SH-SY5Y (cell line): ENCODE data around the gene SLC5A5.

Source experiments
- GATA2 ChIP-seq: IDR thresholded peaks from 2 replicates; pipeline ENCODE4 v1.6.1; 2011; ENCODE audit warnings: mild to moderate bottlenecking, low read depth, low read length
- GATA3 ChIP-seq: IDR thresholded peaks from 2 replicates; pipeline ENCODE4 v1.6.1; 2011; ENCODE audit warnings: low read depth, mild to moderate bottlenecking, low read length, moderate library complexity

DNA sequence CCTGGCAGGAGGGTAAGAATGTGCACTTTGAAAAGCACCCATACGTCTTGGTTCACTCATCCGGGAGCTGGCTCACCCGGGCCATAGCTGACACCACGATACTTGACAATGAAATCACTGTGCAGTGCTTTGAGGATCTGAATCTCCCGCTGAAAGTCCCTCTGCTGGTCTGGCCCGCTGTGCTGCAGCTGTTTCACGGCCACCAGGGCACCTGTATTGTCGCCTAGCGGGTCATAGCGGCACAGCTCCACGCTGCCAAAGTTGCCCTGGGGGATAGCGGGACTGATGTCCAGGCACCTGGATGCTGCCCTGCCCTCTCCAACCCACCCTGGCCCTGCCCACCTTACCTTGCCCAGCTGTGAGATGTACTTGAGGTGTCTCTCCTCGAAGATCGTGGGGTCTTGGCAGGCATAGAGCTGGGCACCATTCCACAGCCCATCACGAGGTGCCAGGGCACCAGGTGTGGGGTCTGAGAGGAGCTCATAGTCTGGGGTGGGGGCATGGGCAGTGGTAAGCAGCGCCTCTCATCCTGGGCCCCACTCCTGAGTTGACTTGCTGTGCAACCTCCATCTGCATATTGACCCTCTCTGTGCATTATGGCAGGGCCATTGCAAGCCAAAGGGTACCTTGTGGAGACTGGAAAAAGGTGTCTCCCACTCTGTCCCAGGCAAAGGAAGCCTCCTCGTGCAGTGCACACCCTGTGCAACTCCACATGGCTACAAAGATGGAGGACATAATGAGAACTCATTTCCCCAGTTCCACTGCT is 39.1 kb upstream of the SLC5A5 start:
- TF ChIP-seq GATA2 (no peak), GATA3 (no peak)
